GM12873 (cell line): ENCODE measurements around the gene SPEF2.

Experiments used
- CTCF ChIP-seq: IDR thresholded peaks from 2 replicates; pipeline ENCODE4 v1.5.1; 2012; ENCODE audit warnings: low read depth, mild to moderate bottlenecking, moderate library complexity, low read length, control low read depth; ENCODE audit not compliant: insufficient read depth; ENCODE audit errors: missing control alignments

SPEF2 gene

GRCh38 chr5:35608881-35609779 lies 8.5 kb upstream of the SPEF2 start:
- no peak for TF ChIP-seq CTCF

- no peak for TF ChIP-seq CTCF
Measured at GRCh38 chr5:35617060-35617434, 616 bp upstream of the SPEF2 start.

GRCh38 chr5:35618304-35618636 lies 607 bp downstream of the SPEF2 start:
- TF ChIP-seq CTCF, result no peak

- TF ChIP-seq CTCF, result no peak
Measured at GRCh38 chr5:35618781-35619180, 1.1 kb downstream of the SPEF2 start.

GRCh38 chr5:35622974-35623373 lies 5.3 kb downstream of the SPEF2 start:
- TF ChIP-seq CTCF, result no peak

- TF ChIP-seq CTCF, result no peak
Measured at GRCh38 chr5:35623991-35624390, 6.3 kb downstream of the SPEF2 start.

GRCh38 chr5:35626108-35626507 lies 8.4 kb downstream of the SPEF2 start:
- TF ChIP-seq CTCF, result no peak
